Neural progenitor cell (in vitro differentiated cells): ENCODE data around the gene MAP2.

Source experiments
- EZH2phosphoT487 ChIP-seq: fragments of 200-600 bp; sonication (generic); IDR thresholded peaks from 2 replicates; pipeline ENCODE4 v1.6.1; 2017; ENCODE audit warnings: antibody characterized with exemption
- TF ChIP-seq, protein P1 (sequence below): fragments of 200-600 bp; sonication (generic); IDR thresholded peaks from 2 replicates; pipeline ENCODE4 v1.5.1; 2017; ENCODE audit warnings: antibody characterized with exemption, mild to moderate bottlenecking

DNA sequence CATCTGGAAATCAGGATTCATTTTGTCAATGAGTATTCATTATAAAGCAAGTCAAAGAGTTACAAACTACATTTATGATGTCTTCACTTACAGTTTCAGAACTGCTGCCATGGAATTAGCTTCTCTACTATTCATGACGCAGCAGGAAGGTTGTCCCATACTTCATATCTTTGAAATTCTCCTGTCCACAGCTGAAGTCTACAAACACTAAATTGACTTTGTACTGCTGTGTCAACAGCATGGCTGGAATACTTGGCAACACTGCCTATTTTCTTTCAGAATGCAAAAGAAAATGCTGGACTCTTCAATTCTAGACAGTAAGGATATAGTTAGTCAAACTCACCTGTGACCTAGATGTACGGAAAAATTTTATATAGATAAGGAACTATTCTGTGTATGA lies 303.2 kb downstream of the MAP2 start:
- TF ChIP-seq, protein P1, sequence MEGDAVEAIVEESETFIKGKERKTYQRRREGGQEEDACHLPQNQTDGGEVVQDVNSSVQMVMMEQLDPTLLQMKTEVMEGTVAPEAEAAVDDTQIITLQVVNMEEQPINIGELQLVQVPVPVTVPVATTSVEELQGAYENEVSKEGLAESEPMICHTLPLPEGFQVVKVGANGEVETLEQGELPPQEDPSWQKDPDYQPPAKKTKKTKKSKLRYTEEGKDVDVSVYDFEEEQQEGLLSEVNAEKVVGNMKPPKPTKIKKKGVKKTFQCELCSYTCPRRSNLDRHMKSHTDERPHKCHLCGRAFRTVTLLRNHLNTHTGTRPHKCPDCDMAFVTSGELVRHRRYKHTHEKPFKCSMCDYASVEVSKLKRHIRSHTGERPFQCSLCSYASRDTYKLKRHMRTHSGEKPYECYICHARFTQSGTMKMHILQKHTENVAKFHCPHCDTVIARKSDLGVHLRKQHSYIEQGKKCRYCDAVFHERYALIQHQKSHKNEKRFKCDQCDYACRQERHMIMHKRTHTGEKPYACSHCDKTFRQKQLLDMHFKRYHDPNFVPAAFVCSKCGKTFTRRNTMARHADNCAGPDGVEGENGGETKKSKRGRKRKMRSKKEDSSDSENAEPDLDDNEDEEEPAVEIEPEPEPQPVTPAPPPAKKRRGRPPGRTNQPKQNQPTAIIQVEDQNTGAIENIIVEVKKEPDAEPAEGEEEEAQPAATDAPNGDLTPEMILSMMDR: no peak
- TF ChIP-seq EZH2phosphoT487: no peak
